Activated T-helper 2 cell treated with anti-CD3 and anti-CD28 coated beads, Interferon-gamma antibody, Interleukin-2, Interleukin-4, amounts not matched to agents 10 μg/mL and 5 μg/mL and 100 μg/mL, durations not matched to agents 14 hours and 24 hours and 36 hours (primary cell): Measurements from ENCODE around the gene DCAF15. TPM values are rescaled to one million over a fixed set of nuclear protein-coding genes. Genes with fewer than 3 reads are reported as not detected.
A peak's percentile ranks its signal among the peaks of the same experiment; 100 is the strongest.

Experiments used
- DNase-seq: peaks from one replicate; pipeline ENCODE4 v3.0.0; 2021; ENCODE audit warnings: low spot score
- H3K27ac Mint-ChIP-seq: one replicate; pipeline ENCODE4 v1.8.0; 2021; ENCODE audit warnings: mixed read lengths
- H3K27me3 Mint-ChIP-seq: one replicate; pipeline ENCODE4 v1.8.0; 2021; ENCODE audit warnings: low read depth, mixed read lengths
- H3K36me3 Mint-ChIP-seq: one replicate; pipeline ENCODE4 v1.8.0; 2021; ENCODE audit warnings: low read depth, mixed read lengths
- H3K4me1 Mint-ChIP-seq: one replicate; pipeline ENCODE4 v1.8.0; 2021; ENCODE audit warnings: low read depth, mixed read lengths
- H3K4me3 Mint-ChIP-seq: one replicate; pipeline ENCODE4 v1.8.0; 2021; ENCODE audit warnings: low read depth, mild to moderate bottlenecking, moderate library complexity, mixed read lengths
- H3K9me3 Mint-ChIP-seq: one replicate; pipeline ENCODE4 v1.8.0; 2021; ENCODE audit warnings: mixed read lengths
- intact Hi-C: fragments of 100-400 bp; cut with micrococcal nuclease; formaldehyde crosslinking; loops from one replicate; pipeline ENCODE4 v1.15.1; 2023
- total RNA-seq: library from RNA; stranded (reverse); gene quantifications from 2 replicates; pipeline ENCODE4 v1.2.3, GENCODE V29; 2022

The DCAF15 gene
- total RNA-seq, 1 donor from 2014 or later = 60.6 TPM

- H3K27me3 Mint-ChIP-seq = no peaks in the 10 kb centered on the region
- intact Hi-C loops = loop anchor here (1.0 kb wide), 2 partner anchors 20 to 46 kb away; partner anchors contain the start of gene RFX1
Observed at GRCh38 chr19:13986348-13986904, 34.1 kb downstream of the DCAF15 start.

GRCh38 chr19:13987101-13987890 is 35.0 kb downstream of the DCAF15 start:
- DNase-seq = no peak
- Mint-ChIP-seq H3K36me3 (peaks cover 23% of the 10 kb centered on the region), H3K27me3 (no peaks in the 10 kb centered on the region), H3K27ac (peak overlapping the region; percentile 95), H3K4me3 (peak overlapping the region; percentile 60), H3K4me1 (peaks cover 28% of the 10 kb centered on the region), H3K9me3 (no peaks in the 10 kb centered on the region)
- intact Hi-C loops = no loop called here

More at GRCh38 chr19:13986348-13986904, 34.1 kb downstream of the DCAF15 start:
- peaks cover 33% of the 10 kb centered on the region for H3K4me1 Mint-ChIP-seq
- peak overlapping the region; percentile 60 for H3K4me3 Mint-ChIP-seq
- peak; percentile 98 for DNase-seq
- no peaks in the 10 kb centered on the region for H3K9me3 Mint-ChIP-seq
- H3K27ac Mint-ChIP-seq = peak overlapping the region; percentile 95
- H3K36me3 Mint-ChIP-seq = peaks cover 23% of the 10 kb centered on the region

GRCh38 chr19:13989487-13989886 is 37.2 kb downstream of the DCAF15 start:
- H3K27me3 Mint-ChIP-seq = no peaks in the 10 kb centered on the region
- peaks cover 28% of the 10 kb centered on the region for H3K4me1 Mint-ChIP-seq
- no peaks in the 10 kb centered on the region for H3K9me3 Mint-ChIP-seq
- peaks cover 23% of the 10 kb centered on the region for H3K36me3 Mint-ChIP-seq
- no peak for DNase-seq
- H3K27ac Mint-ChIP-seq = peak overlapping the region; percentile 7
- H3K4me3 Mint-ChIP-seq = no peak overlapping the region
- intact Hi-C loops = no loop called here

- Mint-ChIP-seq H3K9me3 (no peaks in the 10 kb centered on the region), H3K4me3 (no peak overlapping the region), H3K36me3 (peaks cover 23% of the 10 kb centered on the region), H3K27me3 (no peaks in the 10 kb centered on the region), H3K27ac (no peak overlapping the region), H3K4me1 (peaks cover 28% of the 10 kb centered on the region)
- no peak for DNase-seq
- intact Hi-C loops = no loop called here
Observed at GRCh38 chr19:13990085-13990484, 37.8 kb downstream of the DCAF15 start.

- H3K27me3 Mint-ChIP-seq = no peaks in the 10 kb centered on the region
- peaks cover 18% of the 10 kb centered on the region for H3K4me1 Mint-ChIP-seq
- H3K9me3 Mint-ChIP-seq = no peaks in the 10 kb centered on the region
- H3K27ac Mint-ChIP-seq = no peak overlapping the region
- no peak overlapping the region for H3K4me3 Mint-ChIP-seq
- H3K36me3 Mint-ChIP-seq = peaks cover 23% of the 10 kb centered on the region
- intact Hi-C loops = no loop called here
- DNase-seq = no peak
Observed at GRCh38 chr19:13992025-13992424, 39.7 kb downstream of the DCAF15 start.

GRCh38 chr19:13993590-13994300 is 41.4 kb downstream of the DCAF15 start:
- intact Hi-C loops = no loop called here
- Mint-ChIP-seq H3K4me1 (peaks cover 11% of the 10 kb centered on the region), H3K36me3 (peaks cover 31% of the 10 kb centered on the region), H3K4me3 (no peak overlapping the region), H3K27ac (no peak overlapping the region), H3K27me3 (no peaks in the 10 kb centered on the region), H3K9me3 (peaks cover 2% of the 10 kb centered on the region)
- no peak for DNase-seq

- H3K9me3 Mint-ChIP-seq = peaks cover 8% of the 10 kb centered on the region
- no peaks in the 10 kb centered on the region for H3K27me3 Mint-ChIP-seq
- H3K4me3 Mint-ChIP-seq = no peak overlapping the region
- no peak overlapping the region for H3K27ac Mint-ChIP-seq
- intact Hi-C loops = no loop called here
- peaks cover 2% of the 10 kb centered on the region for H3K4me1 Mint-ChIP-seq
- DNase-seq = no peak
- peaks cover 29% of the 10 kb centered on the region for H3K36me3 Mint-ChIP-seq
Observed at GRCh38 chr19:13995017-13995728, 42.9 kb downstream of the DCAF15 start.

- peaks cover 3% of the 10 kb centered on the region for H3K4me1 Mint-ChIP-seq
- DNase-seq = no peak
- intact Hi-C loops = no loop called here
- no peaks in the 10 kb centered on the region for H3K27me3 Mint-ChIP-seq
- no peak overlapping the region for H3K4me3 Mint-ChIP-seq
- peaks cover 25% of the 10 kb centered on the region for H3K36me3 Mint-ChIP-seq
- H3K27ac Mint-ChIP-seq = no peak overlapping the region
- peaks cover 8% of the 10 kb centered on the region for H3K9me3 Mint-ChIP-seq
Observed at GRCh38 chr19:13995878-13996765, 43.8 kb downstream of the DCAF15 start.

- Mint-ChIP-seq H3K36me3 (peaks cover 25% of the 10 kb centered on the region), H3K27me3 (no peaks in the 10 kb centered on the region), H3K9me3 (peaks cover 8% of the 10 kb centered on the region), H3K27ac (no peak overlapping the region), H3K4me3 (no peak overlapping the region), H3K4me1 (peaks cover 6% of the 10 kb centered on the region)
- DNase-seq = no peak
- intact Hi-C loops = no loop called here
Observed at GRCh38 chr19:13996928-13997630, 44.8 kb downstream of the DCAF15 start.

- H3K27ac Mint-ChIP-seq = no peak overlapping the region
- peaks cover 11% of the 10 kb centered on the region for H3K4me1 Mint-ChIP-seq
- peaks cover 8% of the 10 kb centered on the region for H3K9me3 Mint-ChIP-seq
- H3K36me3 Mint-ChIP-seq = peaks cover 25% of the 10 kb centered on the region
- no peak for DNase-seq
- intact Hi-C loops = no loop called here
- no peaks in the 10 kb centered on the region for H3K27me3 Mint-ChIP-seq
- H3K4me3 Mint-ChIP-seq = no peak overlapping the region
Observed at GRCh38 chr19:13997631-13997962, 45.3 kb downstream of the DCAF15 start.

GRCh38 chr19:13998426-13998825 is 46.1 kb downstream of the DCAF15 start:
- H3K27me3 Mint-ChIP-seq = no peaks in the 10 kb centered on the region
- H3K9me3 Mint-ChIP-seq = peaks cover 8% of the 10 kb centered on the region
- no peak overlapping the region for H3K27ac Mint-ChIP-seq
- peaks cover 19% of the 10 kb centered on the region for H3K4me1 Mint-ChIP-seq
- peaks cover 25% of the 10 kb centered on the region for H3K36me3 Mint-ChIP-seq
- no peak overlapping the region for H3K4me3 Mint-ChIP-seq
- no peak for DNase-seq
- intact Hi-C loops = no loop called here
